Measurements from ENCODE around the gene MSMO1. TPM values are rescaled to one million over a fixed set of nuclear protein-coding genes. Genes with fewer than 3 reads are reported as not detected.
A peak's percentile ranks its signal among the peaks of the same experiment; 100 is the strongest.
"Not testable (repeated sequence)": the region's sequence is repeated elsewhere in the genome, so short reads cannot be mapped to it uniquely, and the experiment has no call there.

MSMO1 gene
- total RNA-seq, 2 donors from 2014 or later: 12.1 to 15.2 TPM

DNA sequence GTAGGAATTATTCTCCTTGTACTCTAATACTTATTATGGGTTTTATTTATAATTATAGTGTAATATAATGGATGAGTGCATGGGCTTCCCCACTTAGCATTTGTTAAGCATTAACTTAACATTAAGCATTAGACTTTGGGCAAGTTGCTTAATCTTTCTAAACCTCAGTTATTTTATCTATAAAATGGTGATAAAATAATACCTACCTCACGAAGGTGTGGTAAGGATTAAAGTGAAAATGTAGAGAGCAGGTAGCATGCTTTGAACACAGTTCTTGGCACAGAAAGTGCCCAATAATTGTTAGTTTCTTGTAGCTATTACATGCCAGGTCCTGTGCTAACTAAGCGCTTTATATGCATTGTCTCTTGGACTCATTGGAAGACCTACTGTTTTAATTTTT is 2.6 kb downstream of the MSMO1 start:
- Mint-ChIP-seq H3K36me3 (ENCODE audit: low read depth) (peaks cover 3% of the 10 kb centered on the region), H3K27ac (no peak overlapping the region), H3K27me3 (no peaks in the 10 kb centered on the region), H3K4me3 (no peak overlapping the region), H3K4me1 (peaks cover 36% of the 10 kb centered on the region)
- ATAC-seq (no peak), DNase-seq (no peak)
- no peaks in the 10 kb centered on the region for H3K9me3 ChIP-seq (ENCODE audit: control insufficient read depth, low read length, poor library complexity, severe bottlenecking)

DNA sequence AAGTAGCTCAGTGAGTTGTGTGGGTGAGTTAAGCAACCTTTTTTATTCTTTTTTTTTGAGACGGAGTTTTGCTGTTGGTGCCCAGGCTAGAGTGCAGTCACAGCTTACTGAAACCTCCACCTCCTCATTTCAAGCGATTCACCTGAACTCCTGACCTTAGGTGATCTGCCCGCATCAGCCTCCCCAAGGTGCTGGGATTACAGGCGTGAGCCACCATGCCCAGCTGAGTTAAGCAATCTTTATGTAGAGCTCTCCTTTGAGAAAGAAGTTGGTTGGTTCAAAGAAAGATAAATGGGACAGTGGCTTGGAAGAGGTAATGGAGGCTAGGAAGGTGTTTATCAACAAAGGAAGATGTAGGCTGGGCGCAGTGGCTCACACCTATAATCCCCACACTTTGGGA is 3.2 kb downstream of the MSMO1 start:
- Mint-ChIP-seq H3K4me3 (no peak overlapping the region), H3K4me1 (peaks cover 35% of the 10 kb centered on the region), H3K27me3 (no peaks in the 10 kb centered on the region)

DNA sequence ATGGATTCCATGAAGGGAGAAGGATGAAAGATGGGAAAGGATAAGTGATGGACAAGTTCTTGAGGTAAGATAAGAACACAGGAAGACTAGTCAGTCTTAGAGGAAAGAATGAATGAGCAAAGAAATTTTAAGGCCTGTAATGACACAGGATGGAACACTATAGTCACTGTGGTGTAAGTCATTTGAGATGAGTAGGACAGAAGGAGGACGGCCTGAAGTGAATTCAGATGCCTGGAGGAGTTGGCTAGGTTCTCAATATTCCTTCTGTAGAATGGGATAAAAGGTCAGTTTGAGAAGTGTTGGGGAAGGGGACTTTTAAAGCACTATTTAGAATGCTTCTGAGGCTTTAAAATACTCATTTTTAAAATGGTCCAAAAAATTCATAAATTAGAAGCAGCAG is 3.9 kb downstream of the MSMO1 start:
- no peak for DNase-seq
- ATAC-seq: no peak
- Mint-ChIP-seq H3K27me3 (no peaks in the 10 kb centered on the region), H3K4me1 (peaks cover 29% of the 10 kb centered on the region), H3K27ac (peak overlapping the region; percentile 68), H3K36me3 (ENCODE audit: low read depth) (peaks cover 3% of the 10 kb centered on the region), H3K4me3 (no peak overlapping the region)
- no peaks in the 10 kb centered on the region for H3K9me3 ChIP-seq (ENCODE audit: control insufficient read depth, low read length, poor library complexity, severe bottlenecking)

More for the DNA sequence above, 3.2 kb downstream of the MSMO1 start:
- Mint-ChIP-seq H3K36me3 (ENCODE audit: low read depth) (peaks cover 3% of the 10 kb centered on the region), H3K27ac (no peak overlapping the region)
- ATAC-seq (no peak), DNase-seq (no peak)
- H3K9me3 ChIP-seq (ENCODE audit: control insufficient read depth, low read length, poor library complexity, severe bottlenecking): no peaks in the 10 kb centered on the region

DNA sequence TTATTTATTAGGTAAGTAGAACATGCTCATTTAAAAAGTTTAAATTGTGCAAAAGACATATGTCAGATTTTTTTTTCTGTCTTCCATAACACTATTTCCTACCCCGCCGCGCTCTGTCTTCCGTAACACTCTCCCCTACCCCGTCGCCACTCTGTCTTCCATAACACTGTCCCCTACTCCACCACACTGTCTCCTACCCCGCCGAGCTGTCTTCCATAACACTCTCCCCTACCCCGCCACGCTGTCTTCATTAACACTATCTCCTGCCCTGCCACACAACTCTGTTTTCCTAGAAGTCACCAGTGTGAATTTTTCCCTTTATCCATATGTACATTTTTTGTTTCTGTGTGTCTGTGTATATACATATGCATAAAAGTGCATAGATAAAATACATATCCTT is 4.4 kb downstream of the MSMO1 start:
- no peaks in the 10 kb centered on the region for H3K27me3 Mint-ChIP-seq
- no peak overlapping the region for H3K4me3 Mint-ChIP-seq
- H3K9me3 ChIP-seq (ENCODE audit: control insufficient read depth, low read length, poor library complexity, severe bottlenecking): no peaks in the 10 kb centered on the region
- DNase-seq: no peak
- peaks cover 3% of the 10 kb centered on the region for H3K36me3 Mint-ChIP-seq (ENCODE audit: low read depth)
- peaks cover 28% of the 10 kb centered on the region for H3K4me1 Mint-ChIP-seq
- H3K27ac Mint-ChIP-seq: peak overlapping the region; percentile 68
- no peak for ATAC-seq

DNA sequence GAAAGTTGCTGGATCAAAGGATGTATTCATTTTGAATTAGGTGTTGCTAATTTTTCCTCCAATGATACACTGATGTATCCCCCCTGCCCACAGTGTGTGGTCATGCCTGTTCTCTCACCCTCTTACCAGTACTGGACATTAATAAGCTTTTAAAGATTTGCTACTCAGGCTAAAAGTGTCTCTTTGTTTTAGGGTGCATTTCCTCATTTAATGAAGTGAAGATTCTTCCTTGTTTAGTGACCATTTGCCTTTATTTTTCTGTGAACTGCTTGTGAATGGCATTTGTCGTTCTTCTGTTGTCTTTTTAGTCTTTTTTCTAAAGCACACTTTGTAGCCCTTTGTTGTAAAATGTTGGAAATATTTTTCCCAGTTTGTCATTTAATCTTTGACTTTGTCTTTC is 5.0 kb downstream of the MSMO1 start:
- H3K36me3 Mint-ChIP-seq (ENCODE audit: low read depth): peaks cover 3% of the 10 kb centered on the region
- ATAC-seq (no peak), DNase-seq (no peak)
- H3K4me1 Mint-ChIP-seq: peaks cover 30% of the 10 kb centered on the region
- no peaks in the 10 kb centered on the region for H3K27me3 Mint-ChIP-seq
- H3K9me3 ChIP-seq (ENCODE audit: control insufficient read depth, low read length, poor library complexity, severe bottlenecking): no peaks in the 10 kb centered on the region
- H3K4me3 Mint-ChIP-seq: no peak overlapping the region
- peak overlapping the region; percentile 68 for H3K27ac Mint-ChIP-seq

DNA sequence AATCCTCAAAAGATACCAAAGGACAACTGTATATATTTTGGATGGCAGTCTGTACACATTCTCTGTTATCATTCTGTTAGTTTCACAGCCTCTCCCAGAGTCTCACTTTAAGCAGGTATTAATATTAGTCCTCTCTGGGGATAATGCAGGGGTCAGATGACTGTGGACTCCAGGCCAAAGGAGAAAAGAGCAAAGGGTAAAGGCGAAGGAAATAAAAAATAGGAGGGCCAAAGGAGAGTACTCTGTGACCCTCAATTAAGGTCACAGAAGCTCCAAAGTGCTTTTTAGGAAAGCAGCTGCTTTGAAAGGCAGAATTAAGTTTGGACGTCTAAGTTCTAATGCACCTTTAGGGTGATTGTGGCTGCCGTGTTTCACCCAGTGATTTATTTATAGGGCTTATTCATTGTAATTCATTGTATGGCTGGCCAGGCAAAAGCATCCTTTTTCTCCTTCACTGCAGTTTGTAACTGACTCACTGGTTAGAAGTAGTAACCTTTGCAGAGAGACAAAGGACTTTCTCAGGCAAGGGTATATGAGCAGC is 7.8 kb downstream of the MSMO1 start:
- no peak for ATAC-seq
- Mint-ChIP-seq H3K27ac (no peak overlapping the region), H3K27me3 (no peaks in the 10 kb centered on the region), H3K4me1 (peaks cover 27% of the 10 kb centered on the region), H3K36me3 (ENCODE audit: low read depth) (peaks cover 3% of the 10 kb centered on the region), H3K4me3 (no peak overlapping the region)
- no peak for DNase-seq
- no peaks in the 10 kb centered on the region for H3K9me3 ChIP-seq (ENCODE audit: control insufficient read depth, low read length, poor library complexity, severe bottlenecking)

DNA sequence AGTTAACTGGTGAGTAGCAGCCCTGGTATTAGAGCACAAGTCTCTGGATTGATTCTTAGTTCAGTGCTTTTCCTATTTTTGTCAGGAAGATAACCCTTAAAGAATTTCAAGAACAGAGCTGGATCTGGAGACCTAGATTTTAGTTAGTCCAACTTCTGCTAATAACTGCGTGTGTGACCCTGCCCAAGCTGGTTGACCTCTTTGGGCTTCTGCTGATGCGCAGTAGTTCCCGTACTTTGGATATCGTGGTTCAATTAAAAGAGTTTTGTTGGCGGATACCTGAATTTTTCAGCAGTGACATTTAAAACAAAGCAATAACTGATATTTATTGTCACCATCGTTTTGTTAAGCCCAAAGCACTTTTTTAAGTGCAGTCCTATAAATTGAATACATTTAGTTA is 9.3 kb downstream of the MSMO1 start:
- peak overlapping the region; percentile 11 for H3K27ac Mint-ChIP-seq
- ATAC-seq (no peak), DNase-seq (no peak)
- no peaks in the 10 kb centered on the region for H3K36me3 Mint-ChIP-seq (ENCODE audit: low read depth)
- no peak overlapping the region for H3K4me3 Mint-ChIP-seq
- H3K27me3 Mint-ChIP-seq: no peaks in the 10 kb centered on the region
- H3K4me1 Mint-ChIP-seq: peaks cover 15% of the 10 kb centered on the region
- H3K9me3 ChIP-seq (ENCODE audit: control insufficient read depth, low read length, poor library complexity, severe bottlenecking): no peaks in the 10 kb centered on the region

DNA sequence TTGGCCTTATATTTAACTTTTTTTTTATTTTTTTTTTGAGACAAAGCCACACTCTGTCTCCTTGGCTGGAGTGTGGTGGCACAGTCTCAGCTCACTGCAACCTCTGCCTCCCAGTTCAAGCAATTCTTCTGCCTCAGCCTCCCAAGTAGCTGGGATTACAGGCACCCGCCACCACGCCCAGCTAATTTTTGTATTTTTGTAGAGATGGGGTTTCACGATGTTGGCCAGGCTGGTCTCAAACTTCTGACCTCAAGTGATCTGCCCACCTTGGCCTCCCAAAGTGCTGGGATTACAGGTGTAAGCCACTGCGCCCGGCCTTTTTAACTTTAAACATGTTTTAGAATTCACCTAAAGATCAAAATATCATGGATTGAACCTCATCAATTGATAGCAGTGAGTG is 14.9 kb downstream of the MSMO1 start:
- H3K36me3 Mint-ChIP-seq (ENCODE audit: low read depth); ATAC-seq; H3K4me3 Mint-ChIP-seq: not testable (repeated sequence)

DNA sequence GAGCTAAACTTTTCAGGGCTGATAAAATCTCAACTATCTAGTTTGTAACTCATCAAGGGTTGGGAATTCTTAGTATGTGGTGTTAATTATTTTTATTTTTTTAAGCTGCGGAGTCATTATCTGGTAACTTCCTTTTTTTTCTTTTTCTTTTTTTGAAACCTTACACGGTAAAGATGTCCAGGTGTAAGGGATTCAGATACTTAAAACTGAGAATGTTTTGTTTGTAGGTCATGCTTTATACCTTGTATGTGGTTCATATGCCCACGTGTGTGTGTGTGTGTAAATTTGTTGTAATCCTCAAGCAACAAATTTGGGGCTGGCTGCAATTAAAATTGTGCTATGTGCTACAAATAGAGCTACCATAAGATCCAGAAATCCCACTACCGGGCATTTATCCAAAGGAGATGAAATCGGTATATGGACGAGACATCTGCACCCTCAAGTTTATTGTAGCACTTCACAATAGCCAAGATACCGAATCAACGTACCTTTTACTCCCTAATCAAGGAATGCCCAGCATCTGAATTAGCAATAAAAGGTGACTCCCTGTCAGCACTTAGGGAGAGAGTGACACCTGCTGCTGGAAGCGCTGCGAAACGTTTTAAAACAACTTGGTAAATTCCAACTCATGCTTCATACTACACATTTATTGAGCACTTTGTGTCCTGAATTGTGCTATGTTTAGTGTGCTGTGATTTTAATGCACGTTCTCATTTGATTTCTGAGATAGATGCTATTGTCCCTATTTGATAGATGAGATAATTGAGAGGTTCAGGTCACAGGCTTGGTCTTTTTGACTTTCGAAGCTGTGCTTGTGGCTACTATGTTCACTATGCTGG is 16.1 kb downstream of the MSMO1 start:
- ATAC-seq (no peak), DNase-seq (no peak)
- no peaks in the 10 kb centered on the region for H3K36me3 Mint-ChIP-seq (ENCODE audit: low read depth)
- no peak overlapping the region for H3K27ac Mint-ChIP-seq
- H3K4me3 Mint-ChIP-seq: no peak overlapping the region
- H3K9me3 ChIP-seq (ENCODE audit: control insufficient read depth, low read length, poor library complexity, severe bottlenecking): no peaks in the 10 kb centered on the region
- H3K27me3 Mint-ChIP-seq: no peaks in the 10 kb centered on the region
- no peaks in the 10 kb centered on the region for H3K4me1 Mint-ChIP-seq

More for the DNA sequence above, 14.9 kb downstream of the MSMO1 start:
- not testable (repeated sequence) for DNase-seq; H3K4me1 Mint-ChIP-seq; H3K27ac Mint-ChIP-seq; H3K27me3 Mint-ChIP-seq; H3K9me3 ChIP-seq (ENCODE audit: control insufficient read depth, low read length, poor library complexity, severe bottlenecking)

DNA sequence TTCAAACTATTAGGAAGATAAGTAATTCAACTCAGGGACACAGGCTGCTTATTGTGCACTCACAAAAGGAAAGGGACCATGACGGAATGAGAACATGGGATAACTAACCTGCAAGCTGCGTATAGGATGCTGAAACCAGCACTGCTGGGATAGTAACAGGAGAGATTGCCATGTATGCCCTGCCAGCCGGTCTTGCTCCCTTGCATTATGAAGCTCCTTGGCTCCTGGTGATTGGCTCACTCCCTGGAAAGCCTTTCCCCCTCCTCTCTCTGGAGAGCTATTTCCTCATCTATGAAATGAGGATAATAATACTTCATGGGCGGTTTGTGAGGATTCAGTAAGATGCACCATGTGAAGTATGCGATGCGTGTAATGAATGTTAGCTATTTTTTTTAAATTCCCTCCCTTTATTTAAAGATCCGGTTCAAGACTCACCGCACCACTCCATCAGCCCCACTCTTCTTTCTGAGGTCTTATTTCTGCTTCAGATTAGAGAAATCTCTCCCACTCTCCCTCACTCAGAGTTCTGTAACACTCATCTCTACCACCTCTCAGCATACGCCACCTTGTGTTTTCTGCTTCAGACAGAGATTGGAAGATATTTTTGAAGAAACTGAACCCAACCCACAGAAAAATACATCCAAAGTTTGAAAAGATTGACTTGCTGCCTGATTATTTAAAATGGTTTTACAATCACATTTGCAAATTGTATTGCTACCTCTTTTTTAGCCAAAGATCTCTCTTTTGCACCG is 18.4 kb downstream of the MSMO1 start:
- ATAC-seq: no peak
- Mint-ChIP-seq H3K4me1 (no peaks in the 10 kb centered on the region), H3K27me3 (no peaks in the 10 kb centered on the region), H3K4me3 (no peak overlapping the region), H3K36me3 (ENCODE audit: low read depth) (no peaks in the 10 kb centered on the region), H3K27ac (no peak overlapping the region)
- no peak for DNase-seq
- no peaks in the 10 kb centered on the region for H3K9me3 ChIP-seq (ENCODE audit: control insufficient read depth, low read length, poor library complexity, severe bottlenecking)

DNA sequence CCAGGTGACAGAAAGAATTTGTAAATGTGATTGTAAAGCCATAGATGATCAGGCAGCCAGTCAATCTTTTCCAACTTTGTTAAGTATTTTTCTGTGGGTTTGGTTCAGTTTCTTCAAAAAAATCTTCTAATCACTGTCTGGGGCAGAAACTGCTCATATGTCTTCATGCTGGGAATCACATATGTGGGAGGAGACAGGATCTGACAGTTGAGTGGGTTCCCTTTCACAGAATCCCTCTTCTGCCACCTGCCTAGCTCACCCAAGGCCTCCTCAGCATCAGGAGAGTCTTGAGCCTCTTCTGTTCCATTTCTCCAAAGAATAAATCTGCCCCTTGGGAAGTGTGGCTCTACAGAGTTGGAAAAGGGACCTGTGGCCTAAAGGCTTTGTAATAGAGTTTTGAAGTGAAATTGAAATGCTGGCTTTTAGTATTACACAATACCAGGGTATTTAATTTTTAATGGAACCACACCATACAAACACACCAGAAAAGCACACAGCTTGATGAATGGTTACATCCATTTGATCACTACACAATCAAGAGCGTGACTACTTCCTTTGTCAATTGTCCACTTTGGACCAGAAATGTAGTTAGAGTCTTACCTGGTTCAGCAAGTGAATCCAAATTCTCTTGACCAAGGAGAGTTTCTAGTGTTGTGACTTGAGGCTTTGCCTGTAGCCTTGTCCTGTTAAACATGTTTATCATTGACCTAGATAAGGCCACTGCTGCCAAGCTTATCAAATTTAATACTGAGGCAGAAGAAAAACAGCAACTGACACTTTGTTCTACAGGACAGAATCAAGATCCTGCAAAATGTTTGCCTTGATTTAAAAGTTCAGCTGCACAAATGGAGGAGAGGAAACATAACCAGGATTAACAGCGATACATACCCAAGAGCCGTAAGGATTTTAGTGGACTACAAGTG is 20.4 kb downstream of the MSMO1 start:
- H3K36me3 Mint-ChIP-seq (ENCODE audit: low read depth): no peaks in the 10 kb centered on the region
- H3K4me3 Mint-ChIP-seq: no peak overlapping the region
- ATAC-seq (no peak), DNase-seq (no peak)
- H3K4me1 Mint-ChIP-seq: no peaks in the 10 kb centered on the region
- H3K9me3 ChIP-seq (ENCODE audit: control insufficient read depth, low read length, poor library complexity, severe bottlenecking): no peaks in the 10 kb centered on the region
- no peak overlapping the region for H3K27ac Mint-ChIP-seq
- H3K27me3 Mint-ChIP-seq: peaks cover 15% of the 10 kb centered on the region

DNA sequence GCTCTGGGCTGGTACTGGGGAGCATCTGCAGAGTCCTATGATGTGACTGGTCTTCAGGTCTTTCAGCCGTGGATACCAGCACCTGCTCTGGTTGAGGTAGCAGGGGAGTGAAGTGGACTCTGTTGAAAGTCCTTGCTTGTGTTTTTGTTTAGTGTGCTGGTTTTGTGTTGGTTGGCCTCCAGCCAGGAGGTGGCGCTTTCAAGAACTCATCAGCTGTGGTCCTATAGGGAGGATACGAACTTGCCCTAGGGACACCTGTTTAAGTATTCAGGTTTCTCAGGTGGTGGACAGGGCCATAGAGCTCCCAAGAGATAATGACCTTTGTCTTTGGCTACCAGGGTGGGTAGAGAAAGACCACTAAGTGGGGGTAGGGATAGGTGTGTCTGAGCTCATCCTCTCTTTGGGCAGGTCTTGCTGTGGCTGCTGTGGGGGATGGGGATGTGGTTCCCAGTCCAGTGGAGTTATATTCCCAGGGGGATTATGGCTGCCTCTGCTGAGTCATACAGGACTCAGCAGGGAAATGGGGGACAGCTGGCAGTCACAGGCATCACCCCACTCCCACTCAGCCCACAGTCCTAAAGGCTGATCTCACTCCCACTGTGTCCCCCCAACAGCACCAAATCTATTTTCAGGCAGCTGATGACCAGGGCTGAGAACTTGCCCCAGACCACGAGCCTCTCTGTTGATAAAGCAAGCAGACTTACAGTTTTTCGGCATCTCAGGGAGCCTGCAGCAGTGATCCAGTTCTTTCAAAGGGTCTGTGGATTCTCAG is 24.1 kb downstream of the MSMO1 start:
- ATAC-seq: no peak
- H3K27me3 Mint-ChIP-seq: peaks cover 28% of the 10 kb centered on the region
- no peak overlapping the region for H3K27ac Mint-ChIP-seq
- DNase-seq: no peak
- H3K4me1 Mint-ChIP-seq: no peaks in the 10 kb centered on the region
- H3K4me3 Mint-ChIP-seq: no peak overlapping the region
- no peaks in the 10 kb centered on the region for H3K36me3 Mint-ChIP-seq (ENCODE audit: low read depth)
- no peaks in the 10 kb centered on the region for H3K9me3 ChIP-seq (ENCODE audit: control insufficient read depth, low read length, poor library complexity, severe bottlenecking)

All from T-helper 17 cell (primary cell).